Measurements from ENCODE around the gene ZSCAN10.
"Not testable (repeated sequence)": the region's sequence is repeated elsewhere in the genome, so short reads cannot be mapped to it uniquely, and the experiment has no call there.

The ZSCAN10 gene

GRCh38 chr16:3059041-3059722 lies 39.9 kb downstream of the ZSCAN10 start:
- peak; percentile 92 for DNase-seq

GRCh38 chr16:3058139-3059030 lies 40.7 kb downstream of the ZSCAN10 start:
- no peak for DNase-seq

- no peak for DNase-seq
These were observed 41.6 kb downstream of the ZSCAN10 start for GRCh38 chr16:3057181-3058138.

DNA sequence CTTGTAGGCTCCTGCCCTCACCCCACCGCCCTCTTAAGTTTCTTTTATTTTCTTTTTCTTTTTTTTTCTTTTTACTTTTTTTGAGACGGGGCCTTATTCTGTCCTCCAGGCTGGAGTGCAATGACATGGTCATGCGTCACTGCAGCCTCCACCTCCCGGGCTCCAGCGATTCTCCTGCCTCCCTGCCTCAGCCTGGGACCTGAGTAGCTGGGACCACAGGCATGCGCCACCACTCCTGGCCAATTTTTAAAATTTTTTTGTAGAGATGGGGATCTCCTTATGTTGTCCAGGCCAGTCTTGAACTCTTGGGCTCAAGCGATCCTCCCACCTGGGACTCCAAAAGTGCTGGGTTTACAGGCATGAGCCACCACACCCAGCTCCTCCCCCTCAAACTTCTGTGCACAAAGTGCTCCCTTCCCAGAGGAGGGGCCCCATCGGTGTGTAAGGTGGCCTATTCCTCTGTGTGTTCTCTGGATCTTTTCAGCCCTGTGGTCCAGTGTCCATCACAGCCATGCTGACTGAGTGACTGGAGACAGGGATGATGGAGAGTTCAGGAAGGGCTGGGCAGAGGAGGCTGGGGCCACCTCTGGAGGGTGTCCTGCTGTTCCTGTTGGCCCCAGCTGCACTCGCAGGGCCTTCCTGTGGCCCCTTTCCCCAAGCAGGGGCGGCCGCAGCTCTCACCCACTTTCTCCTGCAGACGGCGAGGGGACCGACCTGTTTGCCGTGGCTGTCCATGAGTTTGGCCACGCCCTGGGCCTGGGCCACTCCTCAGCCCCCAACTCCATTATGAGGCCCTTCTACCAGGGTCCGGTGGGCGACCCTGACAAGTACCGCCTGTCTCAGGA lies 42.5 kb downstream of the ZSCAN10 start:
- DNase-seq = no peak

- DNase-seq = not testable (repeated sequence)
These were observed 43.4 kb downstream of the ZSCAN10 start for GRCh38 chr16:3055734-3056115.

DNA sequence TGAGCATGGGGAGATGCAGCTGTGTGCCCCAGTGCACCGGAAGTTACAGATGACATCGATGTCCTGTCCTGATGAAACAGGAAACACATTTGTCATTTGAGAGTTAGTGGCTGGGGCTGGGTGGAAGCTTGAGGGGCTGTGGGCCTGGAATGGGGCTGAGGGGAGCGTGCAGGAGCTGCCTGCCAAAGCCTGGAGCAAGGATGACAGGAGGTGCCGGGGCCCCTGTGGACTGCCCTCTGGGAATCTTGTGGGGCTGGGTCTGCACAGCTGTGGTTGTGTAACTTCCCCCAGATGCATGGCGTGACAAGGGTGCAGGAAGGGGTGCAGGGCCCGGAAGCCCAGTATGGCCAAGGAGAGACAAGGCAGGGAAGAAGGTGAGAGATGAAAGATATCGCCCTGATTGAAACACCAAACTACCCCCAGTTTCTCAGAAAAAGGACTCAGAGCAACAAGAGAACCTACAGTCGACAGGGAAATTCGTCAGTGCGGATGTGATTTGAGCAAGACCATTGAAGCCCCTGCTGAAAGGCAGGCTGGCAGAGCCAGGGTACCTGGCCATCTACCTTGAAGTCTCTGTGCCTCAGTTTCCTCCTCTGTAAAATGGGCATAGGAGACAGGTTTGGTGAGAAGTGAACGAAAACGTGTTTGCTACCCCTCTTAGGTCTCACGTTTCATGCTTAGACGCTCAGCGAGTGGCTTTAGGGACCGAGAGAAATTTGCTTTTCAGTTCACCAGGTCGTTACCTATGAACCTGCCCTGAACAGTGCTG lies 43.9 kb downstream of the ZSCAN10 start:
- DNase-seq = no peak

DNA sequence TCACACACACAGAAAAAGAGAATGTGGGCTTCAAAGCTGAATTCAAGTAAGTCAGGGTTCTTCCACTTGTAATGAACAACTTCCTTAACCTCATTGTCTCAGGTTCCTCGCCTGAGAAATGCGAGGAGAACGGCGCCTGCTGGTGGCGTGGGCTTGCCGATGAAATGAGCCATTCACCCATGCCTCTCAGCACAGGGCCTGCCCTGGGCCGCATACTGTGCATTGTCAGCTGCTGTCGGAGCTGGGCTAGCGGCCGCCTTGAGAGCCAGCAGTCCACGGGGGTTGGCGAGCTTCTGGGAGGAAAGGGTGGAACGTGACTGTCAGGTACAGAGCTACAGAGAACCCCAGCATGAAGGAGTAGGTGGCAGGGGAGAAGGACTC lies 45.8 kb downstream of the ZSCAN10 start:
- not testable (repeated sequence) for DNase-seq

GRCh38 chr16:3052571-3053329 lies 46.3 kb downstream of the ZSCAN10 start:
- not testable (repeated sequence) for DNase-seq

- no peak for DNase-seq
These were observed 47.6 kb downstream of the ZSCAN10 start for GRCh38 chr16:3051494-3051893.

- no peak for DNase-seq
These were observed 48.1 kb downstream of the ZSCAN10 start for GRCh38 chr16:3051009-3051408.

GRCh38 chr16:3050487-3050886 lies 48.6 kb downstream of the ZSCAN10 start:
- no peak for DNase-seq

DNA sequence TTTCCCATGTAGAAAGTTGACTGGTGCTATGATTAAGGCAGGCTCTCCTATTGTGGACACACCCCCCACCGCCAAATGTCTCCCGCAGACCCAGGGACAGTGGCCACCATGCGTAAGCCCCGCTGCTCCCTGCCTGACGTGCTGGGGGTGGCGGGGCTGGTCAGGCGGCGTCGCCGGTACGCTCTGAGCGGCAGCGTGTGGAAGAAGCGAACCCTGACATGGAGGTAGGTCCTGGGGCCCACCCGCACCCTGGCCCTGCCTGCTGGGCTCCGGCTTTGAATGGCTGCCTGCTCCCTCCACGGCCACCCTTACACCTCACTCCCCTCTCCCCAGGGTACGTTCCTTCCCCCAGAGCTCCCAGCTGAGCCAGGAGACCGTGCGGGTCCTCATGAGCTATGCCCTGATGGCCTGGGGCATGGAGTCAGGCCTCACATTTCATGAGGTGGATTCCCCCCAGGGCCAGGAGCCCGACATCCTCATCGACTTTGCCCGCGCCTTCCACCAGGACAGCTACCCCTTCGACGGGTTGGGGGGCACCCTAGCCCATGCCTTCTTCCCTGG lies 49.1 kb downstream of the ZSCAN10 start:
- no peak for DNase-seq

DNA sequence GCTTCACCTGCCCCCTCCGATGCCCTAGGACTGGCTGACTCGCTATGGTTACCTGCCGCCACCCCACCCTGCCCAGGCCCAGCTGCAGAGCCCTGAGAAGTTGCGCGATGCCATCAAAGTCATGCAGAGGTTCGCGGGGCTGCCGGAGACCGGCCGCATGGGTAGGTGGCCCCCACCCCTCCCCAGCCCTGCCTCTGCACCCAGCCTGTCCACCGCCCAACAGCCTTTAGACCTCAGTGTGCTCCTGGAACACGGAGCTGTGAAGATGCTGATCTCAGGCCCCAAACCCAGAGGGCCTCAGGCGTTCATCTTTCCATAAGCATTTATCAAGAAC lies 51.7 kb downstream of the ZSCAN10 start:
- DNase-seq = no peak

- no peak for DNase-seq
These were observed 52.3 kb downstream of the ZSCAN10 start for GRCh38 chr16:3046641-3047386.

GRCh38 chr16:3045758-3046640 lies 53.1 kb downstream of the ZSCAN10 start, which contains the start of gene MMP25:
MMP25 (plus strand) TSS chr16:3046561; CDS start chr16:3046918, 357 bp downstream.
- DNase-seq = no peak

- no peak for DNase-seq
These were observed 54.4 kb downstream of the ZSCAN10 start for GRCh38 chr16:3044708-3045107.

GRCh38 chr16:3042376-3042775 lies 56.7 kb downstream of the ZSCAN10 start:
- no peak for DNase-seq

GRCh38 chr16:3038896-3039295 lies 60.2 kb downstream of the ZSCAN10 start:
- DNase-seq = no peak
